Body of pancreas (tissue), 4 donors: ENCODE results near the gene SRRM3. TPM values are rescaled to one million over a fixed set of nuclear protein-coding genes. Genes with fewer than 3 reads are reported as not detected.

Source experiments
- ATAC-seq: fragments of 150-250 bp; one replicate; pipeline ENCODE4 v1.9.1; 2016
- DNase-seq, 4 donors: peaks; one replicate each; pipeline ENCODE4 v3.0.0-alpha.2; 2019
- H3K27ac ChIP-seq, 4 donors: fragments of 200-600 bp; sonication (generic); 1 replicate in 3 of 4; 2 replicates in 1 of 4; pipeline versions ENCODE4 v1.5.1 to v1.6.1; 2016 to 2019; ENCODE audit warnings: mild to moderate bottlenecking in 1 of 4, mixed read lengths in 1 of 4, moderate library complexity in 1 of 4
- H3K27me3 ChIP-seq, 2 donors: fragments of 200-600 bp; sonication (generic); one replicate each; pipeline ENCODE4 v1.6.0; 2016; ENCODE audit warnings: mild to moderate bottlenecking in 1 of 2
- H3K36me3 ChIP-seq, 2 donors: fragments of 200-600 bp; sonication (generic); replicated peaks in 1 of 2; 2 replicates each; pipeline ENCODE4 v1.5.1; 2016; ENCODE audit warnings: low read depth in 2 of 2; ENCODE audit not compliant: insufficient read depth in 1 of 2
- H3K4me1 ChIP-seq: fragments of 200-600 bp; sonication (generic); one replicate; pipeline ENCODE4 v1.6.0; 2016
- H3K4me3 ChIP-seq, 2 donors: fragments of 200-600 bp; sonication (generic); 1 replicate in 1 of 2; 2 replicates in 1 of 2; pipeline ENCODE4 v1.5.1; 2016 to 2019
- H3K9me3 ChIP-seq, 3 donors: fragments of 200-600 bp; sonication (generic); 1 replicate in 2 of 3; 2 replicates in 1 of 3; pipeline ENCODE4 v1.5.1; 2016
- CTCF ChIP-seq, 7 experiments: fragments of 450-650 bp in 4 of 7; fragments of 200-600 bp in 3 of 7; sonication (generic) in 3 of 7; IDR thresholded peaks; one replicate each; pipeline ENCODE4 v1.5.1; 2016 to 2019; ENCODE audit warnings: antibody characterized with exemption in 7 of 7
- POLR2A ChIP-seq, 3 donors: fragments of 450-650 bp; IDR thresholded peaks; one replicate each; pipeline ENCODE4 v1.6.1; 2016; ENCODE audit warnings: antibody characterized with exemption in 3 of 3, mild to moderate bottlenecking in 2 of 3
- WGBS, 2 donors: methylation state at CpG; one replicate each; pipeline ENCODE4 v1.1.5; 2017; 5-methylcytosine and 5-hydroxymethylcytosine counted together
- intact Hi-C: fragments of 100-400 bp; cut with DNase I; formaldehyde crosslinking; loops from one replicate; pipeline ENCODE4 v1.15.1; 2023
- total RNA-seq, 2 donors: library from RNA; depleted of rRNA; stranded (reverse); fragments of >200 nt; gene quantifications; one replicate each; pipeline ENCODE4 v1.1.0, GENCODE V29; 2016

SRRM3 gene
- total RNA-seq, 2 donors from 2014 or later = 3.4 to 13.8 TPM

- DNase-seq (no peak), ATAC-seq (no peak)
- H3K27me3 ChIP-seq = no peaks in the 10 kb centered on the region
- 23 to 26% methylated on average over 9 of the region's 9 CpGs for WGBS, 2 donors
- H3K4me1 ChIP-seq = peaks cover 5% of the 10 kb centered on the region
- H3K4me3 ChIP-seq = no peak overlapping the region
- no peaks in the 10 kb centered on the region for H3K9me3 ChIP-seq
- intact Hi-C loops = no loop called here
- TF ChIP-seq POLR2A (IDR thresholded peaks at IDR 0.05) (no peak), CTCF (IDR thresholded peaks at IDR 0.05) (no peak)
- H3K36me3 ChIP-seq = no peaks in the 10 kb centered on the region
- H3K27ac ChIP-seq = no peak overlapping the region
Observed at GRCh38 chr7:76216381-76217082, 14.8 kb downstream of the SRRM3 start.

- WGBS, 2 donors = 28 to 39% methylated on average over 6 of the region's 6 CpGs
- Histone ChIP-seq H3K4me1 (peaks cover 5% of the 10 kb centered on the region), H3K36me3 (no peaks in the 10 kb centered on the region), H3K27ac (no peak overlapping the region), H3K27me3 (no peaks in the 10 kb centered on the region), H3K9me3 (no peaks in the 10 kb centered on the region), H3K4me3 (no peak overlapping the region)
- intact Hi-C loops = no loop called here
- ATAC-seq (no peak), DNase-seq (no peak)
- TF ChIP-seq POLR2A (IDR thresholded peaks at IDR 0.05) (no peak), CTCF (IDR thresholded peaks at IDR 0.05) (no peak)
Observed at GRCh38 chr7:76217942-76218566, 16.4 kb downstream of the SRRM3 start.

- TF ChIP-seq POLR2A (IDR thresholded peaks at IDR 0.05) (no peak), CTCF (IDR thresholded peaks at IDR 0.05) (no peak)
- H3K27ac ChIP-seq = no peak overlapping the region
- DNase-seq = peak in 3 of 4 donors; percentile 17 to 28 (median 21)
- peaks cover 5% of the 10 kb centered on the region for H3K4me1 ChIP-seq
- H3K27me3 ChIP-seq = no peaks in the 10 kb centered on the region
- intact Hi-C loops = no loop called here
- no peaks in the 10 kb centered on the region for H3K9me3 ChIP-seq
- H3K4me3 ChIP-seq = no peak overlapping the region
- ATAC-seq = no peak
- H3K36me3 ChIP-seq = no peaks in the 10 kb centered on the region
- 13 to 32% methylated on average over 10 to 16 of the region's 16 CpGs for WGBS, 2 donors
Observed at GRCh38 chr7:76220185-76221057, 18.7 kb downstream of the SRRM3 start.

- no peak for ATAC-seq
- intact Hi-C loops = no loop called here
- H3K4me1 ChIP-seq = peaks cover 5% of the 10 kb centered on the region
- H3K36me3 ChIP-seq = no peaks in the 10 kb centered on the region
- no peak for DNase-seq
- TF ChIP-seq POLR2A (IDR thresholded peaks at IDR 0.05) = no peak
- TF ChIP-seq CTCF (IDR thresholded peaks at IDR 0.05) = no peak
- H3K27ac ChIP-seq = no peak overlapping the region
- 80% methylated on average over 2 of the region's 2 CpGs for WGBS, 2 donors
- no peaks in the 10 kb centered on the region for H3K27me3 ChIP-seq
- H3K9me3 ChIP-seq = no peaks in the 10 kb centered on the region
- no peak overlapping the region for H3K4me3 ChIP-seq
Observed at GRCh38 chr7:76222333-76222732, 20.6 kb downstream of the SRRM3 start.
